K562 (cell line): Measurements from ENCODE around the gene PLD1. TPM values are rescaled to one million over a fixed set of nuclear protein-coding genes. Genes with fewer than 3 reads are reported as not detected.

Experiments used
- ARID2 ChIP-seq: fragments of 450-650 bp; IDR thresholded peaks from 2 replicates; pipeline ENCODE4 v1.6.1; 2017; ENCODE audit warnings: antibody characterized with exemption, mild to moderate bottlenecking
- BACH1 ChIP-seq: fragments of 200-800 bp; sonication (Bioruptor generic); IDR thresholded peaks from 2 replicates; pipeline ENCODE4 v1.6.1; 2016; ENCODE audit warnings: missing genetic modification characterization, missing compliant biosample characterization
- COPS2 ChIP-seq: fragments of 450-650 bp; conservative IDR thresholded peaks from 2 replicates; pipeline ENCODE4 v1.6.1; 2016; ENCODE audit warnings: mild to moderate bottlenecking, moderate library complexity
- GTF2A2 ChIP-seq: IDR thresholded peaks from 2 replicates; pipeline ENCODE4 v1.6.1; 2016; ENCODE audit warnings: mild to moderate bottlenecking, missing genetic modification characterization, missing compliant biosample characterization
- HMG20B ChIP-seq: fragments of 250-450 bp; sonication (Bioruptor Pico); IDR thresholded peaks from 2 replicates; pipeline ENCODE4 v1.5.0; 2021; ENCODE audit warnings: mild to moderate bottlenecking
- NBN ChIP-seq: fragments of 450-650 bp; IDR thresholded peaks from 2 replicates; pipeline ENCODE4 v1.6.1; 2016; ENCODE audit warnings: low read depth, mild to moderate bottlenecking
- POLR2B ChIP-seq: fragments of 450-650 bp; IDR thresholded peaks from 2 replicates; pipeline ENCODE4 v1.6.1; 2018; ENCODE audit warnings: low read depth; ENCODE audit not compliant: partially characterized antibody
- PREB ChIP-seq: sonication (generic); formaldehyde crosslinking; IDR thresholded peaks from 2 replicates; pipeline ENCODE4 v1.8.1; 2023; ENCODE audit warnings: mild to moderate bottlenecking, missing genetic modification reagents
- PTBP1 ChIP-seq: fragments of 200-400 bp; formaldehyde crosslinking; IDR thresholded peaks from 2 replicates; pipeline ENCODE4 v1.6.1; 2017; ENCODE audit warnings: low read depth, low read length
- RFX1 ChIP-seq: fragments of 450-650 bp; IDR thresholded peaks from 2 replicates; pipeline ENCODE4 v1.6.1; 2016; ENCODE audit warnings: mild to moderate bottlenecking, moderate library complexity
- SLC30A9 ChIP-seq: fragments of 250-450 bp; sonication (Bioruptor Pico); IDR thresholded peaks from 2 replicates; pipeline ENCODE4 v1.8.0; 2022; ENCODE audit warnings: mild to moderate bottlenecking, moderate library complexity
- TARDBP ChIP-seq: fragments of 450-650 bp; IDR thresholded peaks from 2 replicates; pipeline ENCODE4 v1.6.1; 2016
- TFE3 ChIP-seq: fragments of 450-650 bp; formaldehyde crosslinking; IDR thresholded peaks from 2 replicates; pipeline ENCODE4 v1.4.0; 2020; ENCODE audit warnings: mild to moderate bottlenecking, mixed read lengths
- ZBTB7A ChIP-seq: IDR thresholded peaks from 2 replicates; pipeline ENCODE4 v1.6.1; 2011; ENCODE audit warnings: low read depth, mild to moderate bottlenecking, low read length, moderate library complexity, borderline replicate concordance; ENCODE audit not compliant: control insufficient read depth
- ZNF134 ChIP-seq: fragments of 250-450 bp; sonication (Bioruptor Pico); conservative IDR thresholded peaks from 2 replicates; pipeline ENCODE4 v1.4.0; 2020
- ZNF263 ChIP-seq: sonication (generic); formaldehyde crosslinking; IDR thresholded peaks from 2 replicates; pipeline ENCODE4 v1.8.0; 2022; ENCODE audit warnings: mild to moderate bottlenecking, missing genetic modification reagents, borderline replicate concordance
- ZNF316 ChIP-seq: fragments of 450-650 bp; IDR thresholded peaks from 2 replicates; pipeline ENCODE4 v1.6.1; 2016
- ZNF347 ChIP-seq: fragments of 450-650 bp; formaldehyde crosslinking; IDR thresholded peaks from 2 replicates; pipeline ENCODE4 v1.4.0; 2020; ENCODE audit warnings: low read depth, mild to moderate bottlenecking, moderate library complexity
- ZNF668 ChIP-seq: fragments of 250-450 bp; sonication (Bioruptor Pico); IDR thresholded peaks from 2 replicates; pipeline ENCODE4 v1.8.0; 2022; ENCODE audit warnings: mild to moderate bottlenecking, inconsistent platforms
- ZNF707 ChIP-seq: fragments of 250-450 bp; sonication (Bioruptor Pico); conservative IDR thresholded peaks from 2 replicates; pipeline ENCODE4 v1.8.0; 2022; ENCODE audit warnings: inconsistent platforms, mild to moderate bottlenecking, moderate library complexity
- ZNF766 ChIP-seq: fragments of 200-800 bp; sonication (Bioruptor generic); conservative IDR thresholded peaks from 2 replicates; pipeline ENCODE4 v1.6.1; 2016; ENCODE audit warnings: missing genetic modification characterization, missing compliant biosample characterization
- polyA plus RNA-seq, 8 experiments: library from polyadenylated mRNA; depleted of rRNA in 4 of 8; stranded (reverse) in 5 of 8; unstranded in 3 of 8; fragments of >200 nt; fragmentation: Nextera tagmentation in 2 of 8; fragmentation: Illumina TruSeq in 1 of 8; extraction: Ambion mirVana in 2 of 8; extraction: Trizol in 1 of 8; gene quantifications; 2 replicates each; pipeline versions ENCODE4 v1.2.1 to v1.2.3, GENCODE V29; 2011 to 2014; ENCODE audit warnings: inconsistent platforms in 1 of 8, missing spikeins in 1 of 8
- total RNA-seq, 7 experiments: library from RNA; depleted of rRNA in 6 of 7; stranded (reverse); fragments of >200 nt in 6 of 7; fragmentation: Illumina TruSeq in 2 of 7; extraction: Trizol in 2 of 7; gene quantifications; 2 replicates each; pipeline versions ENCODE4 v1.2.1 to v1.2.3, GENCODE V29; 2011 to 2021; ENCODE audit warnings: low replicate concordance in 1 of 7
- TF ChIP-seq, protein P1 (sequence below): fragments of 250-450 bp; sonication (Bioruptor Pico); IDR thresholded peaks from 2 replicates; pipeline ENCODE4 v1.5.0; 2021; ENCODE audit warnings: mild to moderate bottlenecking, moderate library complexity
- TF ChIP-seq, protein P2 (sequence below), 3 experiments: IDR thresholded peaks in 2 of 3; conservative IDR thresholded peaks in 1 of 3; 2 replicates each; pipeline ENCODE4 v1.5.1; 2011 to 2012; ENCODE audit warnings: low read length in 3 of 3, mild to moderate bottlenecking in 3 of 3, control low read depth in 2 of 3, improper control_type of control experiment in 1 of 3, inconsistent platforms in 1 of 3, low read depth in 1 of 3, mixed read lengths in 1 of 3, moderate library complexity in 1 of 3; ENCODE audit not compliant: insufficient read depth in 2 of 3

Gene PLD1
- total and polyA plus RNA-seq, 9 of the 15 experiments (the other 6 are each of a cell fraction or from before 2014, with no cell fraction given): 8.4 to 26.1 (median 18.6) TPM

GRCh38 chr3:171811295-171811912 is 1.1 kb upstream of the PLD1 start (continued):
- TF ChIP-seq, protein P1, sequence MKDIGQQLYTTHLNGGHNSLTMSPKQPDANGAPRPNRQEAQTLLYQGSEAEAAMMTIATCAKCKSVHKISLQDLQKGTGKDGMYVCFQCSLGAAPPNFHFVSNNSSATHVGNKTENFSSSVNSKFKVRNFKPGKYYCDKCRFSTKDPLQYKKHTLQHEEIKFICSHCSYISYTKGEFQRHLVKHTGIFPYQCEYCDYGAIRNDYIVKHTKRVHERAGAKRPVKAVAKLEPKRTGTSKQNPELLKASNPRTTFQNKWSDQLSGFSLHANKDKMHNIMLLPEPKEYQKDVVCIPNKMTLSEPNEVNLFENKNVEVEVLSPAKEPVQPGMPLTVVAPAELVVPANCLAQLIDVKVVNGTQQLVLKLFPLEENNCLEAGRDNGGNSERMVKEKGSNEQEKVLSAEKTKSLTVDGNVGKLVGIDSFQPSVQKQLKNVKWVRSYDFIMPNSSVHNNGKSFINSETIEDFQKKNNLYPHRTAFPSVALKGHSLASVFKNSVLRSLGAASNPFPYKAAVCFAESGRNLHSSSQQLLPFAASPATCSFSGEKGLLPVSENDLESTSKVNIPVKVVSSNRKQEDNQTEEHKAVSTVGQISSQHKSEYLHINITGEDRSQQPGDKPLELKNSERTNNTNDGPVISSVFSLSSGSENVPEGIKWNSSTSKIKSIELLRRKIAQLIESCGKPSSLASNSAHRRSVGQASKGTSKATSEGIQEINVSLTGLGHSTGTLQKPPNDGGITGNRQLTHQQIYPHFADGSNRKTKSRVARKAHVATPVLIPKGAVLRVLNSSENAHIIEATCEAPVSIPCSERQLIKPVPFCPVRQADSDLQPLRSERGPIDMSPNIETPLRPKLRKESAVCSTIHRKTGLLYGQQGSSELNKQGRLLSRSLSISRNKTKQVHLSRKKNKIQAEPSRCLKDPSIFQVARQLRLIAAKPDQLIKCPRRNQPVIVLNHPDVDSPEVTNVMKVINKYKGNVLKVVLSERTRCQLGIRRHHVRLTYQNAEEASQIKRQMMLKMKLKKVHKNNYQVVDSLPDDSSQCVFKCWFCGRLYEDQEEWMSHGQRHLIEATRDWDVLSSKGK (CRISPR knock-in tag): no peak
- TF ChIP-seq PREB (CRISPR knock-in tag) (no peak), ZNF707 (CRISPR knock-in tag) (no peak), BACH1 (tag) (peak; percentile 72), ZNF316 (no peak), ZNF668 (CRISPR knock-in tag) (no peak), ZBTB7A (no peak), GTF2A2 (tag) (no peak), ARID2 (no peak), ZNF347 (CRISPR knock-in tag) (no peak), RFX1 (no peak), TFE3 (no peak), ZNF766 (CRISPR knock-in tag) (peak; percentile 23; the same call in 1 of the 2 replicates), HMG20B (no peak), COPS2 (no peak), ZNF134 (CRISPR knock-in tag) (no peak), TARDBP (no peak), PTBP1 (no peak), POLR2B (peak; percentile 23), NBN (no peak), ZNF263 (no peak), SLC30A9 (CRISPR knock-in tag) (no peak)
- TF ChIP-seq, protein P2, sequence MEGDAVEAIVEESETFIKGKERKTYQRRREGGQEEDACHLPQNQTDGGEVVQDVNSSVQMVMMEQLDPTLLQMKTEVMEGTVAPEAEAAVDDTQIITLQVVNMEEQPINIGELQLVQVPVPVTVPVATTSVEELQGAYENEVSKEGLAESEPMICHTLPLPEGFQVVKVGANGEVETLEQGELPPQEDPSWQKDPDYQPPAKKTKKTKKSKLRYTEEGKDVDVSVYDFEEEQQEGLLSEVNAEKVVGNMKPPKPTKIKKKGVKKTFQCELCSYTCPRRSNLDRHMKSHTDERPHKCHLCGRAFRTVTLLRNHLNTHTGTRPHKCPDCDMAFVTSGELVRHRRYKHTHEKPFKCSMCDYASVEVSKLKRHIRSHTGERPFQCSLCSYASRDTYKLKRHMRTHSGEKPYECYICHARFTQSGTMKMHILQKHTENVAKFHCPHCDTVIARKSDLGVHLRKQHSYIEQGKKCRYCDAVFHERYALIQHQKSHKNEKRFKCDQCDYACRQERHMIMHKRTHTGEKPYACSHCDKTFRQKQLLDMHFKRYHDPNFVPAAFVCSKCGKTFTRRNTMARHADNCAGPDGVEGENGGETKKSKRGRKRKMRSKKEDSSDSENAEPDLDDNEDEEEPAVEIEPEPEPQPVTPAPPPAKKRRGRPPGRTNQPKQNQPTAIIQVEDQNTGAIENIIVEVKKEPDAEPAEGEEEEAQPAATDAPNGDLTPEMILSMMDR (IDR thresholded peaks at IDR 0.05 in 2 of 3, conservative IDR thresholded peaks at IDR 0.05 in 1 of 3; ENCODE audit: insufficient read depth in 2 of 3, low read depth in 1 of 3, low read length in 3 of 3): no peak
